Fibroblast of peridontal ligament (primary cell): ENCODE results near the gene FRYL.
A peak's percentile ranks its signal among the peaks of the same experiment; 100 is the strongest.

Source experiments
- DNase-seq: peaks from one replicate; pipeline ENCODE4 v3.0.0-alpha.2; 2010; ENCODE audit errors: extremely low read depth

The FRYL gene

DNA sequence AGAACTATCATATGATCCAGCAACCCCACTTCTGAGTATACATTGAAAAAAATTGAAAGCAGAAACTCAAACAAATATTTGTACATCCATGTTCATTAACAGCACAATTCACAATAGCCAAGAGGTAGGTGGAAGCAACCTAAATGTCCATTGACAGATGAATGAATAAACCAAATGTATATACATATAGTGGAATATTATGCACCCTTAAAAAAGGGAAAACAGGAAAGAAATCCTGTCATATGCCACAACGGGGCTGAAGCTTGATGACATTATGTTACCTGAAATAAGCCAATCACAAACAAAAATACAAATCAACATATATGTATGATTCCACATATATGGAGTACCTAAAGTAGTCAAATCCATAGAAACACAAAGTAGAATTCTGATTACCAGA is 222.1 kb downstream of the FRYL start:
- no peak for DNase-seq

DNA sequence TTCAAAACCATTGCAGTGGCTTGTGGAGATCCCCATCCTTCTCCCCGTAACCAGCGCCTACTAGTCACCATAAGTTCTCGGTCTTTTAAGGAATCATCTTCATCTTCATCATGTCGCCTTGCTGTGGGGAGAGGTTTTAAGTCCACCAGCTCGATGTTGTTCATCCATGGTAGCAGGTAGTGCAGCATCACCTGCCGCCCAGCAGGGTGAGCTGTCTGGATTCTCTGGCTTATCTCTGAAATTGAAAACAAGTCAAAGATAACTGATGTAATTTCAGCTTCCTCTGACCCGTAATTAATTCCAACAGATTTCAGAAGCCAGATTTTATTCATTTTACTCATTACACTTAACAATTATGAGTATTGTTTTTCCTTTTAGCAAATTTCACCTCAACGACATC is 222.6 kb downstream of the FRYL start:
- DNase-seq = no peak

DNA sequence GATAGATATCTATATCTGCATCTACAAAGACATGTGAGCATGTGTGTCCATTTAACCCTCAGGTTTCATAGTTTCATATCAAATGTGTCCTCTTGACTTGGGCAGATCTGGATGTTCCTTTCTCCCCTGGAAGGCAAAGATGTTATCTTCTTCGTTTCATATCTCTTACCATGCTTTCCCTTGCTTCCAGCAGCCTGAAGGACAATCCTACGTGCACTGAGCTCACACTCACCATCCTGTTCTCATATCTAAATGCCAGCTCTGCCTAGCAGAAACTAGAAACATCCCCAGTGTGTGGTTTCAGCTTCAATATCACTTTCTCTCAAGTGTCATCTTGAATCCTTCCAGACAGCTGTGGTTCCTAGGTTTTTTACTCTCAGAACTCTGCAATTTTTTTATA is 223.8 kb downstream of the FRYL start:
- no peak for DNase-seq

DNA sequence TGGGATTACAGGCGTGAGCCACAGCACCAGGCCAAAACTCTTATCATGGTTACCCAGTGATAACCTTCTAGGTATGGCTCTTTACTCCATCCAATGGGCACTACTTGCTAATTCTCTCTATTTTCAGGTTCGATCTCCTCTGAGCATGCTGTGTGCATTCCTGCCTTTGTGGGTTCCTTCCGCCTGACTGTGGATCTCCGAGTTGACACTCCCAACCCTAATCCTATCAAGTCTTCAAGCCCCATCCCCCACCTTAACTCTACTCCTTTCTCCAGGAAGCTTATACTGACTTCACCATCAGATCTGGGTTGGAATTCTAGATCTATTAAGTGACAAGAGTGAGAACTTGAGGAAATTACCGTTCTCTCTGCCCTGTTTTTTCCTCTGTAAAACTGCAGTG is 225.5 kb downstream of the FRYL start:
- DNase-seq = no peak

DNA sequence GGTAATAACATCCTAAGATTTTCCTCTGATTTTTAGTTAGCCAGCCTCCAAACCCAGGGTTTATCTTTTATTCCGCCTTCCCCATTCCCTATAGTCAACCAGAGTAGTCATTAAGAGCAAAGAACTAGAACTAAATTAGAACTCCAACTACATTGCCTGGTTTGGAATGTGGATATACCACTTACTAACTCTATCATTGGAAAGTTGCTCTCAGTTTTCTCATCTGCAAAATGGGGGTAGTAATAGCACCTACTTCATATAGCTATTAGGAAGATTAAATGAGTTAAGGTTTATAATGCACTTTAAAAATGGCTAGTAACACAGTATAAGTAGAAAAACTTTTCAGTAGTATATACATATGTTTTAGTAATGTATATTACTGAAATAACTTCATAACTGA is 226.4 kb downstream of the FRYL start:
- DNase-seq = no peak

DNA sequence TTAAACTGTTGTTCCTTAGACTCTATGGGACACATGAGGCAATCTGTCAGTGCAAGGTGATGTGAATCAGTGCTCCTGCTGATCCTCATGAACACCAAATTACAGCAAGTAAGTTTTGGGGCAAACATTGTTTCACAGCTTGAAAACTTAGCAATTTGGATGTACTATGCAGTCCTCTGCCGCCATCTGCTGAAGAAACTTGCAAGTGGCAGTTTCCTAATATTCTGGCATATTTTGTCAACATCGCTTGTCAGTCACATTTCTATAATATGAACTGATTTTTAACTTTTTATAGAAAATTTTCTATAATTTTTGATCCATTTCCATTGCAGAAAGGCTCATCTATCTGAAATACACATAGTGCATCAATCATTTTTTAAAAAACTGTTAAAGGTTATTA is 233.7 kb downstream of the FRYL start:
- peak; percentile 75 for DNase-seq

DNA sequence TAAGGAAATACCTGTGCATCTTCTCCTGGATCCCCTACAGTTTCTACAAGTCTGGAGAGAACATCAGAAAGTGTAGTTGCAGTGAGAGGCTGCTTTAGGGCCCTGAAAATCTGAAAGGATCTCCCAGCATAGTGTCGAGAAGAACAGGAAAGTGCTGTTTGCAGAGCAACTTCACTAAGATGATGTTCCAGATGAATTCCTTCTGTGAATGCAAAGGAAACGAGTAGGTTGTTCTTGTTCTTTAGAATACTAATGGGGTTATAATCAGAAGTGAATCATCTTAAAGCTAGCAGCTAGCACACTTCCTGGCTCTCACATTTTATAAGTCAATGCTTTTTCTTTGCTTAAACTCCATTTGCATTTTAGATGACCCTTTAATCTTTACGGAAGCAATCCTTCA is 236.3 kb downstream of the FRYL start:
- no peak for DNase-seq

DNA sequence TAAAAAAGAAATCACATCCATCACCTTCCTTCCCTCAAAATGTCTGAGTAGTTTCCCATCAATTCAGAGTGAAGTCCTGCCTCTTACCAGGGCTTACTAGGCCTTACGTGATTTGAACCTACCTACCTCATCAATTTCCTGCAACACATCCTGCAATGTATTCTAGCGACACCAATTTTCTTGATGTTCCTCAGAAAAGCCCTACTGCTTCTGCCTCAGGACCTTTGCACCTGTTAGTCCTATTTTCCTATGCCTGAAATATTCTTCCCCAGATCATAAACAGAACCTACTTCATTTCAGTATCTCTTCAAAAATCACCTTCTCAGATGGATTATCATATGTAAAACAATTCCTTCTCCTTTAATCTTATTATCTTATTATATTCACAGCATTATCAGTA is 237.2 kb downstream of the FRYL start:
- DNase-seq = no peak

DNA sequence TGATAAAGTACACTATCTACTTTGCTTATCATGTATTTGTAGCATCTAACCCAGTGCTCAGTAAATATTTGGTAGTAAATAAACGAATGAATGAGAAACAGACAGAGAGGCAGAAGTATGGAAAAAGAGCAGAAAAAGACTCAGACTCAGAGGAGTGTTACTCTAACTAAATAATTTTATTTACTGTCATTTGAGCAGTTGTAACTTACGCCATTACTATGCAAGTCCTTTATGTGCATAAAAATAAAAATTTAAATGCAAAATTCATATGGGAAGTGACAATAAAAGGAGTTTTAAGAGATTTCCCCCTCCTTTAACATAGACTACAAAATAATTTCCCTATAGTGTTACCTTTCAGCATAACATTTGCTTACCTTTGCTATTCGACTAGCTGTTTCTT is 240.5 kb downstream of the FRYL start:
- no peak for DNase-seq

DNA sequence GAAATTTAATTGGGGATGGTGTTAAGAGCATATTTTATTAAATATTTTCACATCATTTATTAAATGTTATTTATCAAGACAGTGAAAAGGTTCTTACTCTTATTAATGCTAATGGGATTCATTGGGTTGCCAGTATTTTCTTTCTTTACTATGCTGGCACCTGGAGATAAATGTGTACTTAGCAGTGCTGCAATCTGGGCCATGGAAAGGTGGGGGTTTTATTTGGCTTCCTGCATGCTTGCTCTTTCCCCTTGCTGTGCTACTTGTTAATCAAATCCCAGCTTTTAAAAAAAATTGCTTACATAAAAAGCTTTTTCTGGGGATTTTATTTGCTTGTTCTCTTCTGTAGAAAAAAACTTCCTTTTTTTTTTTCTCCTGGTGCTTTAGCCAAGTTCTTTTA is 241.7 kb downstream of the FRYL start:
- no peak for DNase-seq

DNA sequence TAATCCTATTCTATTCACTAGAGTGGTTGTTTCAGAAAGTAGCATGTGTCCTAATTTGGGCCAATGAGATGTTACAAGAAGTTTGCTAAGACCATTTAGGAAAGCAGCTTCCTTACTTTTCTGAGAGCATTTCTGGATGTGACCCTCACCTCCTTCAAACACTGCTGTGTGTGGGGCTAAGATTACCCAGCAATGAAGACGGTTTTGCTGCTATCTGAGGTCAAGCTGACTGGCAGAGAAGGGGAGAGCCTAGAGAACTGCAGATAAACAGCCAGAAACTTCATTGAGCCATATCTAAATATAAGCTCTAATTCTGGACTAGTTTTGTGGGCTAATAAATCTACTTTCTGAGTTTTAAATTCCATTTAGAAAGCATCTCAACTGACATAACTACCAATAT is 253.7 kb downstream of the FRYL start:
- DNase-seq = no peak

DNA sequence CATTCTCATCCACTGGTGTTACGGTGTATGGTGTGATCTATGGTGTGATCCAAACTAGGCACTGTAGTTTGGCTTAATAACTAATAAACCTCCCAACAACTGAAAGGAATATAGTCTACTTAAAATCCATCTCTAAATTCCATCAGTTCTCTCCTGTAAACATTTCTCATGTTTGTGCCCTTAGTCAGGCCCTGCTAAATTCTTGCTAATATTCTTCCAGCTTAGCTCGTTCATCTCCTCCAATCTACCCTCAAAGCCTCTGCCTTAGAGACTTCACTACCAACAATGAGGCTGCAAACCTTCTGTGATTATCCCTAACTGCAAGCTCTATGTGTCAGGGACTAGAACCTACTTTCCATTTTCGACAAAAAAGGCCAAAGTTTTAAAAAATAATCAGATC is 261.9 kb downstream of the FRYL start:
- no peak for DNase-seq

DNA sequence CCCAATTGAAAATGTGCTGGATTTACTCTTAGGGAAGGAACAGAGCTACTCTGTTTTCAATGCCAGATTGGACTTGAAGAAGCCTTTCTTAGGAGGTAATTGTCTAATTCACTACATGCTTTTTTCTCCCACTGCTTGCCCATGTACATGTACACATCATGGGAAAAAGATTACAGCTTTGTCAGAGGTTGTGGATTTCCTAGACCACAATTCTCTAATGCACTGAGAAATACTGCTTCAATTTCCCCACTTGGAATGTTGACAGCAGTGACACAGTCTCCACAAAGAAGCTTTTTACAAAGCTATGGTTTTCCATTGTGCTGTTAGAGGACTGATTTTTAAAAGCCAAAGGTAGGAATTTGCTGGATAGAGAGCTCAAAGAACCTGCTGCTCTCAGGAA is 270.5 kb downstream of the FRYL start:
- peak; percentile 79 for DNase-seq

DNA sequence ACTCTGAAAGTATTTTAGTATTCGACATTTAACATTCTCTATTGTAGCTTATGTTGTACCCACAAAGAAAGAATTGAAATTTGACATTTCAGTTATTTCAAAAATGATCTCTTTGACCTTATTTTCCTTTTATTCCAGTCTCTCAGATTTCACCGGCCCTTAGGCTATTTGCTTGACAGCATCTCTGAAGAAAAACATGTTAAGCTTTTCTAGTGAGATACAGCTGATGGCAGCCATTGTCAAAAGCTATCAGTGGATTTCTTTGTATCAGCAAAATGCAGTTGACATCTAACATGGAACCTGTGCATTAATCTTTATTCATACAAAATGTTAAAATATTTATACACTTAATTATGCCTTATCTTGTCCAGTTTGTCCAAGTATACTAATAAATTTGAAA is 273.4 kb downstream of the FRYL start:
- DNase-seq = no peak

DNA sequence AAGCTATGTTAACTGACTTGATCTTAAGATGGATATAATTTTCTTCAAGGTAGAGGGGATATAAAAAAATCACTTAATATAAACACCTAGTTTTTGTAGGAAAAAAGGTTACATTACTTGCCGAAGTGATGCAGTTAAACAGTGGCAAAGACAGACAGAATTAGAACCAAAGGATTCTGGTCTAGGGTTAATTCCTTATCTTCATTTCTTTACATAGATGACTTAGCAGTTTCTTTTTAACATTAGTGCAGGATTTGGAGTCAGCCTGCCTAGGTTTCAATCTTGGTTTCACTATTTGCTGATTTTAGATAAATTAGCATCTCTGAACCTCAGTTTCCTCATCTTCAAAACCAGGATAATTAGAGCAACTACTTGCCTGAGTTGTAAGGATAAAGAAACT is 275.7 kb downstream of the FRYL start:
- peak; percentile 13 for DNase-seq

DNA sequence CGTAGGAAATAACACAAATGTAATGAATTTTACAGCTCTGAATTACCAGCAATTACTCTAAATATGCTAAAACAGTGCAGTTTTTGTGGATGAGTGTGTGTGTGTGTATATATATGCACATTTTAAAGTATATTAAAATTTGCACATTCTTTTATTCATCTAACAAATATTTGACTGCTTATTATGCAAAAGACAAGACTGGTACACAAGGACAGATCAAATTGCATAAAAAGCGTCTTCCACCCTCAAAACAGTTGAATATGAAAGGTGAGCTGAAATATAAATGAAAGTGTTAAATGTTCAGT is 276.1 kb downstream of the FRYL start:
- DNase-seq = no peak

DNA sequence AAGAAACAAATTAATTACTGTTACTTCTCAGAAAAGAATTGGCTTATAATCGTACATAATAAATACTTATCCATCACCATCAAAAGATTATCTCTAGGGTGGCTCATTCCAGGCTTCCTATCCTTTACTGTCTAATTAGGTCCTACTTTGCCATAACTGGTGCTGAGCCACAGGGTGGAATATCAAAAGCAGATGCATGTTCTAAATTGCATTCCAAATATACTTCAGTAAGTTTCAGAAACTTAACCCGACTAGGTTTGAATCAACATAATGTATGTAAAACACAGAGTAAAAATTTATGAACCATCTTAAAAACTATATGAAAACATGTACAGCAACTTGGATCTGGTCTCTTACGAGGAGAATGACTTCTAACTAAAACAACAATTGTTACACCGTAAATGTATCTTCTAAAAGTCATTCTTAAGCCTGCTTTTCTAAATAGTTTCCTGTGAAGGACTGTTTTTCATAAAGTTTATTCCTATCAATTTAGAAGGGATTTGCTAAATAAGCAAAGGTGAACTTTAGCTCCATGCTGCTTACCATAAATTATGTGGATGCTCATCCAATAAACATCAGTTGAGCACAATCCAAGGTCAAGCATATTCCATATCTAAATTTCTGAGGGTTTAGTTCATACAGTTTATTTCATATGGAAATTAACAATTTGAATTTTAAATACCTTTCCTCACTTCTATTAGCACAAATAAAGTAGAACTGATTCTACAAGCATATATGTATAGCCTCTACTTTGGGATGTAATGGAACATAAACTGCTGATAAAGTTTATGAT is 276.6 kb downstream of the FRYL start:
- DNase-seq = peak; percentile 46

DNA sequence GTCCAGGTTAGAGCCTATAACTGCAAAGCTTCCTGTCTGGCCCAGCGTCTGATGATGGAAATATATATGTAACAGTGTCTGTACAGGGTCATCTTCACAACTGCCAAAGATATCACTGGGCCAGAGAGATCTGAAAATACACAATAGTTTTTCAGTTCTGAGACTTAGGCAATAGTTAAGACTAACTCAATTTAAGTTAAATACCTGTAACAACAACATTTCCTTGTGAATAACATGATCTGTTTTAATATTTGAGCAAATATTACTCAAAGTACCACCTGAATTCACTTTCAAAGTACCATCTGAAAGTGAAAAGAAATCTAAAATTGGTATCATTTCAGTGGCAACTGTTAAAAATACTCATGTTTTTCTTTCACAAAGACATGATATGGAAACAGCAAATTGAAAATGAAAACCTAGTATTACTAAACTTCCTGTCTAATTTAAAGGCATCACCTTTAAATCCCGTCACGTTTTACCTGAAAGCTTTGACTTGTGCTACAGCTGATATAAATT is 280.5 kb downstream of the FRYL start:
- DNase-seq = no peak

DNA sequence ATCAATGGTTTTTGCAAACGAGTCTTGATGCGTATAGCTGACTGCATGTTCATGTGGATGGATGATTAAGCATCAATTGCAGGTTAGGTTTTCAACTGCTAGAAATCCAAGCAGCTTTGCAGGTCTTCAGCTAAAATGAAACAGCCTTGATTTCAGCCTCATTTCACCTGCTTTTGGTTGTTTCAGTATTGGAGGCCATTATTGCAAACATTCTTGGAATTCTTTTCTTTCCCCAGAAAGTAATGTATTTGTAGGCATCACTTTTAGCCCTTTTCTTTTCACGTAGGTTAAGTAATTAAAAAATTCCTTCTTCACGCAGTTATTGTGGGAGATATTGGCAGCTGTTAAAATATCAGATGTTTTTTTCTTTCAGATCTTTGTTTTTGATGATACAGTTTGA is 281.2 kb downstream of the FRYL start:
- DNase-seq = no peak

DNA sequence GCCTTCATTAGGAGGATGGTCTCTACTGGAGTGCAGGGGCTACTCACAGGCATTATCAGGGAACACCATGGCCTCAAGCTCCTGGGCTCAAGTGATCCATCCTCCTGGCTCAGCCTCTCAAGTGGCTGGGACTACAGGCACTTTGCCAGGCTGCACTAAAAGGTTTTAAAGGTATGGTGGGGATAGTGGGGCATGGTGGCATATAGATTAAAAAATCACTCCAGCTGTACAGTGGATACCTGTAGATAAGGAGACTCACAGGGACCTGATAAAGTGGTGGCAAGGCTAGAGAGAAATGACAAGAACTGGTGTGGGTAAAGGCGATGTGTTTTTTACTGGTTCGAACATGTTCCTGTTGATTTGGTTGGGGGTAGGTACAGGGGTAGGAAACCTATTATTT is 284.1 kb downstream of the FRYL start:
- DNase-seq = no peak

DNA sequence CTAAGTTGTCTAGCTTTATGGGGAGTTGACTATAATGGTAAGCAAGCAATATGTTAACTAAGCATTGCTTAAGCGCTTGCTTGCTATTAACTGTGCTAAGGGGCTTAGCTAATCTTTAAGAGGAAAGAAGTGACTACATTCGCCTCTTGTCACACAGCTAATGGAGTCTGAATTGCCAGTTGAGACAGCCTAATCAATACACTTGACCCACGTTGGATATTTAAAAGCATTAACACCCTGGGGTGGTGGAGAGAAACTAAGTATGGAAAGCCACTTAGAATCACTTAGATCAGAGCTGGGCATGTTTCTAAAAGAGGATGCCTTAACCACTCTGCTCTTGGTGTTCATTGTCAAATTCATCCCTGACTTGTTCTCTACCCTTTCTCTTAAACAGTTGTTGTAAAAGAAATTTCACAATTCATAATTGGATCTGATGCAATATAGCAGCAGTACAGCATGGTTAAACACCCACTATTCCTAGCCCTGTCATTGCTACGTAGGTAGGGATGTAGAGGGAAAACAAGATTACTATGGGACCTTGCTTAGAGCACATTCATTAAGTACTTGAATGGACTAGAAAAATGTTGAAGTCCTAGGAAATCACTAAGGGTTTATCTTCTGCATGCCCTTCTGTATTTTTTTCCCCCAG is 286.5 kb downstream of the FRYL start:
- peak; percentile 18 for DNase-seq

DNA sequence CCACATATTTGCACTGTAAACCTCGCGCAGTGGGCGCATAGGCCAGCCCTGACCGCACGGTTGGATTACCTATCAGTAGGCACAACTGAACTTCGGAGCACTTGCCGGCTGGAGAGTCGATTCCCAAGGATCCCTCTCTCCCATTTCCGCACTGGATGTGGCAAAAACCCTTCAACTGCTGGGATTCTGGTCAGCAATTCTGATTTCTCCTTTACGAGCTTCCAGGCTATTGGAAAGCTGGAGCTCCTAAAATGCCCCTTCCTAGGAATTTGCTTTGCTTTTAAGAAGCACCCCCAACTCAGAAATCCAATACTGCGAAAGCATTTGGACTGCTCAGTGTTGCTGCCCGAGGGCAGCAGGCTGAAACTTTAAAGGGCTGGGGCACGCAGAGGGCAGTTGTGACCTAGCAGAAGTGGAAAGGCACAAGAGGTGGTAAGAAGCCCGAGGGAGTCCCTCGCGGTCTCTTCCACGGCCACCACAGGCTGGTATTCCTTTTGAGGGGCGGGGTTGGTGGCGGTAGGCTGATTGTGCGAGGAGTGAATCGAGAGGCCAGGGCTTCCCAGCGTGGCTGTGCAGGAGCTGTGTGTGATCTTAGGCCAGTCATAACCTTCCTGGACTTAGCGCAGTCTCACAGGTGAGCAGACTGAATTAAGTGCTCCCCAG is 288.4 kb downstream of the FRYL start:
- DNase-seq = no peak
